LNCaP clone FGC (cell line): ENCODE measurements around the gene CNTN5.

Experiments used
- DNase-seq: peaks from one replicate; pipeline ENCODE4 v3.0.0-alpha.2; 2011; ENCODE audit warnings: low read depth
- H3K4me3 ChIP-seq: 2 replicates; pipeline ENCODE4 v1.5.1; 2011; ENCODE audit warnings: mild to moderate bottlenecking, low read depth, low read length, control low read depth
- CTCF ChIP-seq: IDR thresholded peaks from 2 replicates; pipeline ENCODE4 v1.5.1; 2012; ENCODE audit warnings: mild to moderate bottlenecking; ENCODE audit not compliant: control insufficient read depth, insufficient read depth; ENCODE audit errors: extremely low read depth

The CNTN5 gene

GRCh38 chr11:99446400-99446799 is 425.7 kb downstream of the CNTN5 start:
- no peak for DNase-seq
- no peak for TF ChIP-seq CTCF
- H3K4me3 ChIP-seq: no peak overlapping the region

GRCh38 chr11:99449345-99449744 is 428.6 kb downstream of the CNTN5 start:
- H3K4me3 ChIP-seq: no peak overlapping the region
- TF ChIP-seq CTCF: no peak
- DNase-seq: no peak

- no peak for TF ChIP-seq CTCF
- no peak overlapping the region for H3K4me3 ChIP-seq
Measured at GRCh38 chr11:99452075-99452474, 431.3 kb downstream of the CNTN5 start.

GRCh38 chr11:99461913-99462312 is 441.2 kb downstream of the CNTN5 start:
- DNase-seq: no peak
- no peak overlapping the region for H3K4me3 ChIP-seq
- TF ChIP-seq CTCF: no peak

More at GRCh38 chr11:99452075-99452474, 431.3 kb downstream of the CNTN5 start:
- no peak for DNase-seq

GRCh38 chr11:99464985-99465384 is 444.2 kb downstream of the CNTN5 start:
- TF ChIP-seq CTCF: no peak
- no peak for DNase-seq
- no peak overlapping the region for H3K4me3 ChIP-seq

GRCh38 chr11:99489581-99489980 is 468.8 kb downstream of the CNTN5 start:
- DNase-seq: no peak
- no peak overlapping the region for H3K4me3 ChIP-seq
- TF ChIP-seq CTCF: no peak

GRCh38 chr11:99494065-99494464 is 473.3 kb downstream of the CNTN5 start:
- TF ChIP-seq CTCF: no peak
- no peak overlapping the region for H3K4me3 ChIP-seq
- no peak for DNase-seq
